GM18505 (cell line): ENCODE results near the gene ST3GAL4.

ENCODE experiments used
- ATAC-seq: cut with Tn5 transposase; IDR thresholded peaks from one replicate; pipeline ENCODE4 v1.9.1; 2021; ENCODE audit not compliant: unreplicated experiment
- POLR2A ChIP-seq: IDR thresholded peaks from 4 replicates; pipeline ENCODE4 v1.6.1; 2011; ENCODE audit warnings: borderline replicate concordance; ENCODE audit not compliant: insufficient read depth, insufficient read length; ENCODE audit errors: extremely low read depth

Gene ST3GAL4

DNA sequence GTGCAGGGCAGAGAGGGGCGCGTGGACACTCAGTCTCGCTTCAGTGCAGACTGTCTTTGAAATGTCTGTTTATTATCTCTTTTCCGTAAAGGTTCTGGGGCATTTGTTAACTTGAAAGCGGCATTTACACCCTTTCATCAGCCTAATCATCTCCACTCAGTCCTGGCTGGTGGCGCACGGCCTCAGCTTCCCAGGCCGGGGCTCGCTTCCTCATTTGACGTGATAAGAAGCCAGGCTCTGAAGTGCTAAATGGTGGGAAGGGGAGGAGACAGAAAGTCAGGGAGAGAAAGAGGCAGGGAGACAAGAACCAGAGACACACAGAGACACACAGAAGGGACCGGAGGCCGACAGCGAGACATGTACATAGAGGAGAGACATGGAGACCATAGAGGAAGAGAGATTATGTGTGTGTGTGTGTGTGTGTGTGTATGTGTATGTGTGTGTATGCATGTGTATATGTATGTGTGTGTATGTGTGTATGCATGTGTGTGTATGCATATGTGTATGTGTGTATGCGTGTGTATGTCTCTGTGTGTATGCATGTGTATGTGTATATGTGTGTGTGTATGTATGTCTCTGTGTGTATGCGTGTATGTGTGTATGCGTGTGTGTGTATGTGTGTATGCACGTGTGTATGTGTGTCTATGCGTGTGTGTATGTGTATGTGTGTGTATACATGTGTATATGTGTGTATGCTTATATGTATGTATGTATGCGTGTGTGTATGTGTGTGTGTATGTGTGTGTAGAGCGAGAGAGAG is 101.5 kb downstream of the ST3GAL4 start:
- no peak for ATAC-seq
- no peak for TF ChIP-seq POLR2A

DNA sequence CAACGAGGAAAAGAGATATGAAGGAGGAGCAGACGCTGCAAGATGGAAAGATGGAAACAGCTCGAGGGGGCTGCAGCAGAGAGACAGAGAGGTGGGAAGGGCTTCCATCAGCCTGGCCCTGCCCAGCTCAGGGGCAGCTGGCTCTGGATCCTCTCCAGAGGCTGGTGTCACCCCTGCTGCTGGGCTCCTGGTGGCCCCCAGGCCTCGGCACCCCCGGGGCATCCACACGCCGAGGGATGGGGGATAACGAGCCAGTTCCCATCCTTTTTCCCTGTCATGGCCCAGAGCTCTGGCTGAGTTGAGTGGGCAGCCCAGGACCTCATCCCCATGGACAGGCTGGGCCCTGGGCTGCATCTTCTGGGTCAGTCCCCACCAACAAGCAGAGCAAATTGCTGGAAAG is 102.3 kb downstream of the ST3GAL4 start:
- ATAC-seq, result no peak
- no peak for TF ChIP-seq POLR2A

DNA sequence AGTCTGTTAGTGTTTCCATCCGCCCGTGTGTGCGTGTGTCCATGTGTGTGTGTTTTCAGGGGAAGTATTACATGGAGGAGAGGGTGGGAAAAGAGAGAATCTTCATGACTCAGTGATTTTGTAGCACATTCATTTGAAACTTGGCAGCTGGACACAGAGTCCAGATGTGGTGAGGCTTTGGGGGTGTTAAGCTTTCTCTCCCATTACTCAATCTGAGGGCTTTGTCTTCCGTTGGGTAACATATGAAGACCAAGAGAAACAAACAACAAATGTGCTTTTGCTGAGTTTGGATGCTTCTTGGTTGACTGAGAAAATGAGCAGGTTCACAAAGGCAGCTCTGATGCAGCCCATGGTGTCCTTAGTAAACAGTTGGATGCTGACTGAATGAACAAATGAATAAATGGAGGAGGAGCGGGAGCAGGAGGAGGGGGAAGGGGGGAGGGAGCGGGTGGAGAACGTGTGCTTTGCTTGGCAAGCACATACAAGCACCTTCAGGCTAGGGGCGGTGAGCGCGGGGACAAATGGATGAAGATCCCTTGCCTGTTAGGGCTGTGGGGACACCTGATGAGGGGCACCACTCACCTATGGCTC is 104.3 kb downstream of the ST3GAL4 start:
- ATAC-seq, result no peak
- TF ChIP-seq POLR2A, result no peak

DNA sequence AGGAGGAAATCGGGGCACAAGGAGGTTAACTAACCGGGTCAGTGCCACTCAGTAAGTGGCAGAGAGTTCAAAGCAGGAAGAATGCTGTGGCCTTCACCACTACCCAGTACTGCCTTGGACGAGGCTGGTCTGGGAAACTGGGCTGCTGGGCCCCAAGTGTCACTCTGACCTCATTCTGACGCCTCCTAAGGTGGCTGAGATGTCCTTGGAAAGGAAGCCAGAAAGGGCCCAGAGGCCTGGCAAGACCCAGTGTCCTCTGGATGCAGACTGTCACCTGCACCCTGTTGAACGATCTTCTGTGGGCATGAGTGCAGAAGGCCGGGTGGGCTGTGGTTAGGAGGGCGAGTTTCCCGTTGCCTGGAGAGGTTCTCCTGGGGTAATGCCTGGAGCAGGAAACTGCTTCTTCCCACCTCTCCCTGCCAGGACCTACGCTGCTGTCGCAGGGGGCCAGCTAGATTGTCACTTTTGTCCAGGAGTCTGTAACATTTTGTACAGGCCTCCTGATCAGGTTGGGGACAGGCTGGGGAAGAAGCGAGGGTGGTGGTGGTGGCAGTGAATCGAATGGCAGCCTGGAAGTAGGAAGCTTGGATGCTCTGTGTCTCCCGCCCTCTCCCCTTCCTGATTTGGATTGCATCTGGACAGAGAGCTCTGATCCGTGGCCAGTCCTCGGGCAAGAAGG is 105.1 kb downstream of the ST3GAL4 start:
- no peak for ATAC-seq
- TF ChIP-seq POLR2A, result no peak

DNA sequence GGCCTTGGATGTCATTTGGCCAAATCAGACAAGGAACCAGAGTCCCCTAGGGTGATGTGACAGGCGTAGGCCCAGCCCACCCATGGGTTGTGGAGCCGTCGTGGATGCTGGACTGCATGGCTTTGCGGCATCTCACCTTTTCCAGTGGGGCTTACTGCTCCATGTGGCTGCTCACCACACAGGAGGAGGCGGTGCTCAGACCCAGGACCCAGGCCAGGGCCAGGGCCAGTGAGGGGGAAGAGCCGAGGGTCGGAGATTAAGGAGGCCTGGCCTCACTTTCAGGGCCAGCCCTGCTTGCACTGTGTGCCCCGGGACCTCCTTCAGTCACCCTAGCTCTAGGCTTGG is 105.6 kb downstream of the ST3GAL4 start:
- no peak for TF ChIP-seq POLR2A
- no peak for ATAC-seq

DNA sequence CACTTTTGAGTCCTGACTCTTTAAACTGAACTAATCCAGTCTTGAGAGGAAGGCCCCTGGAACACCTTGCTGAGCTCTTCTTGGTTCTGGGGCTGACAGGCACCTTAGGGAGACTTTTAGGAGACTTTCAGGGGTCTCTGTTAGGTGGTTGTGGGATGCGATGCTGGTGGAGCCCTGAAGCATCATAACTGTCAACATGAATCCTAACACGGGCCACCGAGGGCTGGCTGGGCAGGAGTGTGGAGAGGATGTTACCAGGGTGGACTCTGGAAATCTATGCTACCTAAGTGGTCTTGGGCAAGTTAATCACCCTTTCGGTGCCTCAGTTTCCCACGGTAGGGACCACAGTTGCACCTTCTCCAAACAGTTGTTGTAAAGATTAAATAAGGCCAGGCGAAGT is 106.5 kb downstream of the ST3GAL4 start:
- TF ChIP-seq POLR2A, result no peak

DNA sequence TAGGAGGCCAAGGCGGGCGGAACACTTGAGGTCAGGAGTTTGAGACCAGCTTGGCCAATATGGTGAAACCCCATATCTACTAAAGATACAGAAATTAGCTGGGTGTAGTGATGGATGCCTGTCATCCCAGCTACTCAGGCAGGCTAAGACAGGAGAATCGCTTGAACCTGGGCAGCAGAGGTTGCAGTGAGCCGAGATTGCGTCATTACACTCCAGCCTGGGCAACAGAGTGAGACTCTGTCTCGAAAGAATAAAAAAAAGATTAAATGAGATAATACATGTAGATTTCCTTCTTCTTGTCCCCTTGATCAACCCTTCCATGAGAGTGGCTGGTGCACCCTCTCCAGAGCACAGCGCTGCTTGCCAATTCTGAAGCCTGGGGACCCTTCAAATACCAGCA is 106.9 kb downstream of the ST3GAL4 start:
- no peak for TF ChIP-seq POLR2A
- ATAC-seq, result no peak

More for the DNA sequence above, 106.5 kb downstream of the ST3GAL4 start:
- ATAC-seq, result no peak
